Measurements from ENCODE around the gene ZNF740.

The ZNF740 gene

GRCh38 chr12:53227341-53227740 is 46.8 kb downstream of the ZNF740 start:
- no peak for DNase-seq (ENCODE audit: low read depth)

GRCh38 chr12:53227836-53228235 is 47.3 kb downstream of the ZNF740 start:
- DNase-seq (ENCODE audit: low read depth): no peak

- no peak for DNase-seq (ENCODE audit: low read depth)
Observed at GRCh38 chr12:53229454-53229853, 48.9 kb downstream of the ZNF740 start.

DNA sequence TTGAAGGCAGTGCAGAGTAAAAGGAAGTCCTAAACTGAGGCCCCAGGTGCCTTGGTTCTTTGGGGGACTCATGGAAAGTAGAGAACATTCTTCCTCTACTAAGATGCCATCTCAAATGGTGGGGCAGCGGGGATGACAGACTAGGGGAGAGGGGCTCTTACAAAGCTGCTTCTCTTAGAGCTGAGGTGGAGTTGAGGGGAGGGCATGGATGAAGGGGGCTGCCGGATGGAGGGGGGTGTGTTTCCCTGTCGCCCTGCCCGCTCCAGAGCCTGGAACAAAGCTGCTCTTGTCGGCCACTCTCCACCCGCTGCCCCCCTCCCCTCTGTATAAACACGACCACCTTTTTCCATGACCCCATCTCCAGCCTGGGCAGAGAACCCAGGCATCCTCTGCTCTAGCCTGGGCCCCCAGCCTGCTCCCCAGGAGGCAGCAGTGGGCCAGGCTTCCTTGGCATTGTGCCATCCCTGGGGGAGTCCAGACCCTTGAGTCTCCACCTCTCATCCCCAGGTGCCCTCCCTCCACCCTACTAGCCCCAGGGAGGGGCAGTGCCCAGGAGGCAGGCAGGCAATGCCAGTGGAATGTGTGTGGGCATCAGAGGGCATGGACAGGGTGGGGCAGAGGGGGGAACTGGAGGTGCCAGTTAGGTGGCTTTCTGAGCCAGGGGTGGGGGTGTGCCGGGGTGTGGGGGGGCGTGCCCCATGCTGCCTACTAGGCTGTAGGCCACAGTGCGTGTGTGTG is 49.8 kb downstream of the ZNF740 start:
- DNase-seq (ENCODE audit: low read depth): no peak

DNA sequence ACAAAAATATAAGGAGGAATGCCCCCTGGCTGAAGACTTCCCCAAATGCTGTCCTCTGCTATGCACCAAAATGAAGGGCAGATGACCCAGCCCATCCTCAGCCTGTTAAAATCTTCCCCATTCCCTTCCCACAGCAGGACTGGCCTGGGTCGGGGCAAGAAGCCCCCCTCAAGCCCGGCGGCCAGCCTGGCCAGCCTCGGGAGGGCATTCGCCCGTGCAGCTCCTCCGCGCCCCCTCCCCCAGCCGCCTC is 51.1 kb downstream of the ZNF740 start:
- DNase-seq (ENCODE audit: low read depth): no peak

GRCh38 chr12:53231921-53232645 is 51.6 kb downstream of the ZNF740 start, which contains the start of gene RARG:
Gene RARG, minus strand, starts transcription at chr12:53232209. Its CDS starts 4,664 bp downstream, at chr12:53227545.
- no peak for DNase-seq (ENCODE audit: low read depth)

DNA sequence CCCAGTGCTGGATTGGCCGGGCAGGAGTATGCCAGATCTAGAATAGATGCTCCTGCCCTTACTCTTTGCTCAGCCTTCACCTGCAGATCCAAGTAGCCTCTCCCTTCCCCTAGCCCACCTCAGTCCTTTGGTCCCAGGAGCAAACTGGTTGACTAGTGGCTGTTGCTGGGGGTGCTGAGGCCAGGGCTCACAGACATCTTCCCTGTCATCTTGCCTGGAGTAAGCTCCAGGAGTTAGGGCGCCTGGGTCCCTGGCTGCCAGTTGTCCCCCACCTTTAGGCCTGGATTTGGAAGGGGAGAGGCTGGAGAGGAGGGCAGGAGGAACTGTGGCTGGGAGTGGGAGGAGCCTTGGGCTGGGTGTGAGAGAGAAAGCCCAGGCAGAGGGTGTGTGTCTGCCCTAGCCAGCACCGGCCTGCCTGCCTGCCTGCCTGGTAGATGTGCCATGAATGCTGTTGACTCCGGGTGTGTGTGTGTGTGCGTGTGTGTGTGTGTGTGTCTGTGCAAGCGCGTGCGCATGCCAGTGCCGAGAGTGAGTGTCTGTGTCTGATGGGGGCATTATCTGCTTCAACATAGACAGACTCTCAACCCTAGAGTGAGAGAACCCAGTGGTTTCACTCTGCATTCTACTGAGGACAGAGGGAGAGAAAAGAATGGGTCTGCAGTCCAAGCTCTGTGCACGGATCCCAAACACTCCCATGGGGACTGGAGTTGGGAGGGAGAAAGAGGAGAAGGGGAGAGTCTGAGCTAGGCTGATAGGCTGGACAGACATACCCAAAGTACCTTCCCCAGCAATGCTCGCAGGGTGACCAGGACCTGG is 52.3 kb downstream of the ZNF740 start:
- no peak for DNase-seq (ENCODE audit: low read depth)

DNA sequence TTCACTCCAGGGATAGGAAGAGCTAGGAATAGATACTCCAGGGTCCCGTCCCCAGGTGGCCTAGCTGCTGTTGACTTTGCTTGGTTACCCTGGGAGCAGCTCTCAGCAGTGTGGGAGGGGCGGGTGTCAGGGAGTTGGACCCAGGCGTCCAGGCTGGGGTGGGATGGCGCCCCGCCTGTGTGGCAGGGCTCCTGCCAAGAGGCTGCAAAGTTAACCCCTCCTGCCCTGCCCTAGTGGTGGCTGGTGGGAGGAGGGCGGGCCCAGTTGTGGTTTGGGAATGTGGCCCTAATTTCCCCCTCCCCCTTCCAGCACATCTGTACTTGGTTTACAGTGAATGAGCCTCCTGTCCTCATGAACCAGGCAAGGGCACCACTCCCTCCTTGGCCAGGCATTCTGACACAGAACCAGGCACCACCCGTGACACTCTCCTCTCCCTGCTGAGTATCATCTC is 53.2 kb downstream of the ZNF740 start:
- DNase-seq (ENCODE audit: low read depth): no peak

DNA sequence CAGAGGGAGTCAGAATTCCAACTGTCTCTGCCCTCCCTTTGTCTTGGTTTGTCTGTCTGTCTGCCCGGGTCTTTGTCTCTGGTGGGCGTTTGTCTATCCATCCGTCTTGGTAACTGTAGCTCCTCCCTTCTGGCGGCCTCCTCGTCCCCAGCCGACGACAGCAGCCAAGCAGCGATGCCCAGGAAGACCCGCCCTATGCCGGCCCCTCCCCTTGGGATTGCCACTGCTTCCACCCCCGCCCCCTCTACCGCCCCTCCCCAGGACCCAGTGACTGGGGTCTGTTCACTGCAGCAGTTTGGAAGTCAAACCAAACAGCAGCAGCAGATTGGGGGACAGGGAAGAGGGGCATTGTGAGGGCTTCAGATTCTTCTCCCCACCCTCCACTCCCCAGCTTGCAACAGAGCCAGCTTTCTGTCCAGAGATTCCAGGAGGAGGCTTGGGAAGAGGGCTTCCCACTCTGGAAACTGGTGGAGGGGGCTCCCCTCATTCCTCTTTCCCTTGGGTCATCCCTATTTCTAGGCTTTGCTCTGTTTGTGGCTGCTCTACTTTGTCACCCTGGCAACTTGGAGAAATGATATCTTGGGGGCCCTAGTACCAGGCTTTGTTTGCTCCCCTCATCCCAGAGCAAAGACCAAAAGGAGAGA is 53.9 kb downstream of the ZNF740 start:
- no peak for DNase-seq (ENCODE audit: low read depth)

GRCh38 chr12:53235164-53235563 is 54.6 kb downstream of the ZNF740 start:
- no peak for DNase-seq (ENCODE audit: low read depth)

DNA sequence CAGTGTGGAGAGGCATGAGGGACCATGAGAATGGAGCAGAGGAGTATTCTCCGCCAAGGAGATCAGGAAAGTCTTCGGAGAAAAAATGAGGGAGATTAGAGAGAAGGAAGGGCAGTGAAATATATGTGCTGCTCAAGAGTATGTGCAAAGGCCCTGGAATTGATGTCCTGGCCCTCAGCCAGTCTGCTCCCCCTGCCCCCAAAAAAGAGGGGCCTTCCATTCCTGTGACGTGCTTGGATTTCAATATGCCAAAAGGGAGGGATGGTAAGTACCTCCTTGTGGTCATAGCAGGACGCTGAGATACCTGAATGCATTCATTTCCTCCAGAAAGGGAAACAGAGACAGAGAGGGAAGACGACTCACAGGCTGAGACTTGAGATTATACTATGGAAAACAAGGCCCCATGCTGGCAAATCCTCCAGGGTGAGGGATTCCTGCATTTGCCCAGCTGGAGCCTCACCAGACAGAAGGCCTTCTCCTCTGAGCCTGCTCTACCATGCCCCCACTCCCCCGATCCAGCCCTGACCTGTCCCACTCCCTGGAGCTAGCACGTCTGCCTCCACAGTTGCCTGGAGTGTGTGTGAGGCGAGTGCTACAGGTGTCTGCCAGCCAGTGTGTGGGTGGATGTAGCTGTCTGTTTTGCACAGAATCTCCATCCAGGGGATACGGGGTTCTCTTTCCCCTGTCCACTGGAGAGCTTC is 55.4 kb downstream of the ZNF740 start:
- DNase-seq (ENCODE audit: low read depth): no peak

DNA sequence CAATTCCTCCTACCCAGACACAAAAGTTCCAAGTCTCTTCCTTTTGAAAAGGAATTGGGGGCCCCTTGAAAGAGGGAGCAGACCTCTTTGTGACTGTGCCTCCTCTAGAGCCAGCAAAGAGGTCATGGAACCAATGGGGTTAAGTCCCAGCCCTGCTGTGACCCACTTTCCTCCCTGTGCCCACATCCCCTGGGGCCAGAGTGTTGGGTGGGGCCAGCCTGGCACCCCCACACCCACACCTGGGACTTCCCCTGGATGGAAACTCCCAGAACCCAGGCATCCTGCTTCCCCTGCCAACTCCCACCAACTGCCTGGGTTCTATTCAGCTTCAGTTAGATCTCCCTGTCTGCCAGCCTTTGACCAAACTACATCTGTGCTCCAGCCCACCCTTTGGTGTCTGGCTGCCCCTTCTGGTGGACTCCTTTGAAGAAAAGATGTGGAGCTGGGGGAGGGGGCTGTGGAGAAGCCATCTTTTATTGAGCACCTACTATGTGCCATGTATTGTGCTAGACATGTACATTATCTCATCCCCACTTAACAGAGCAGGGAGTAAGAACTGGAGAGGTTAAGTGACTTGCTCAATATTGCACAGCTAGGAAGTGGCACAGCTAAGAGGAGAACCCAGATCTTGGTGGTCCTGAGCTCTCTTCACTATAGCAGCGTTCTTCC is 56.1 kb downstream of the ZNF740 start:
- DNase-seq (ENCODE audit: low read depth): no peak

DNA sequence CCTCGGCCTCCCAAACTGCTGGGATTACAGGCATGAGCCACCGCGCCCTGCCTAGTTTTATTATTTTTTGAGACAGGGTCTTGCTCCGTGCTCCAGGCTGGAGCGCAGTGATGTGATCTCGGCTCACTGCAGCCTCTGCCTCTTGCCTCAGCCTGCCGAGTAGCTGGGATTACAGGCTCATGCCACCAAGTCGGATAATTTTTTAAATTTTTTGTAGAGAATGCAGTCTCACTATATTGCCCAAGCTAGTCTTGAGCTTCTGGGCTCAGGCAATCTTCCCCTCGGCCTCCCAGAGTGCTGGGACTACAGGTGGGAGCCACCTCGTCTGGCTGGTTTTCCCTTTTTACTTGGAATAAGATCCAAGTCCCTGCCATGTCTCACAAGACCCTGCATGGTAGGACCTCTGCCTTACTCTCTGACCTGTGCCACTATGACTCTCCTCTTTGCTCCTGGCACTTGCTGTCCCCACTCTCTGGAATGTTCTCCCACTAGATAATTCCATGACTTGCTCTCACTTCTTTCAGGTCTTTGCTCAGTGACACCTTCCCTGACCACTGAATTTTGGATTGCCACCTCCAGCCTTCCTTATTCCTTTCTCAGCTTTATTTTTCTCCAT is 59.2 kb downstream of the ZNF740 start:
- DNase-seq (ENCODE audit: low read depth): no peak

DNA sequence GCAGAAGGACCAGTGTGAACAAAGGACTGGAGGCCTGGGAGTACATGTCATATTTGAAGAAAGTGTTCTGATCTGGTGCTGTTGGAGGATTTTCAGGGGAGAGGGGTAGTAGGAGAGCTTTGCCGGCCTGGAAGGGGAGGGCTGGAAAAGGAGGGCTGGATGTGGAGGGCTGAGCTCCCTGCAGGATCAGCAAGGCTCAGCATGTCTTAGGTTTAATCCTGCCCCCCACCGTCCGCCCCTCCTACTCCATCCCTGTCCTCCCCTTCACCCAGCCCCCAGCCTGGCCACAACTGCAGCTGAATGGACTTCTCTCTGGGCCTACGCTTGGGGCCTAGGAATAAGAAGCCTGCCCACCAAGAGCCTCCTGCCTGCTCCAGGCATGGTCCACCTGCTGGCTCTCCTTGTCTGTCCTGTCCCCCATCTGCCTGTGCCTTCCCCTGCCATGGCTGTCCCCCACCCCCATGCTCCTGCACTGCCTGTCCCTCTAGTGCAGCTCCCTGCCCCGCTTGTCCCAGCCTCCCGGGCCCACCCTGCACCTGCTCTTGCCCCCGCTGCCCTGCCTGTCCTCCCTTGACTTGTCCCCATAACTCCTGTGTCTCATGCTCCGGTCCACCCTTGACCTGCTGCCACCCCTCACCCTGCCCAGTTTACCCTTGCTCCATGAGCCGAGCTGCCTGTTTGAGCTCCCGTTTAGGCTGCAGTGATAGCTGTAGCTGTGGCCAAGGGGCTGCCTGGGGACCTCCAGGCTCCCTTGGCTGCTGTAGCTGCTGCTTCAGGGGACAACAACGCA is 61.3 kb downstream of the ZNF740 start:
- no peak for DNase-seq (ENCODE audit: low read depth)

- no peak for DNase-seq (ENCODE audit: low read depth)
Observed at GRCh38 chr12:53244337-53244736, 63.8 kb downstream of the ZNF740 start.

Data from stimulated activated CD8-positive, alpha-beta memory T cell treated with anti-CD3 and anti-CD28 coated beads, Interleukin-7, amount 100 ng/mL, for 24 hours (primary cell).